COLO668 (cell line): Measurements from ENCODE around the gene STX5.
"Not testable (repeated sequence)": the region's sequence is repeated elsewhere in the genome, so short reads cannot be mapped to it uniquely, and the experiment has no call there.

Experiments used
- DNase-seq: peaks from one replicate; lab custom pipeline; 2025; ENCODE audit not compliant: unreplicated experiment; lab: John Stamatoyannopoulos, UW

Gene STX5, protein sequence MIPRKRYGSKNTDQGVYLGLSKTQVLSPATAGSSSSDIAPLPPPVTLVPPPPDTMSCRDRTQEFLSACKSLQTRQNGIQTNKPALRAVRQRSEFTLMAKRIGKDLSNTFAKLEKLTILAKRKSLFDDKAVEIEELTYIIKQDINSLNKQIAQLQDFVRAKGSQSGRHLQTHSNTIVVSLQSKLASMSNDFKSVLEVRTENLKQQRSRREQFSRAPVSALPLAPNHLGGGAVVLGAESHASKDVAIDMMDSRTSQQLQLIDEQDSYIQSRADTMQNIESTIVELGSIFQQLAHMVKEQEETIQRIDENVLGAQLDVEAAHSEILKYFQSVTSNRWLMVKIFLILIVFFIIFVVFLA

DNA sequence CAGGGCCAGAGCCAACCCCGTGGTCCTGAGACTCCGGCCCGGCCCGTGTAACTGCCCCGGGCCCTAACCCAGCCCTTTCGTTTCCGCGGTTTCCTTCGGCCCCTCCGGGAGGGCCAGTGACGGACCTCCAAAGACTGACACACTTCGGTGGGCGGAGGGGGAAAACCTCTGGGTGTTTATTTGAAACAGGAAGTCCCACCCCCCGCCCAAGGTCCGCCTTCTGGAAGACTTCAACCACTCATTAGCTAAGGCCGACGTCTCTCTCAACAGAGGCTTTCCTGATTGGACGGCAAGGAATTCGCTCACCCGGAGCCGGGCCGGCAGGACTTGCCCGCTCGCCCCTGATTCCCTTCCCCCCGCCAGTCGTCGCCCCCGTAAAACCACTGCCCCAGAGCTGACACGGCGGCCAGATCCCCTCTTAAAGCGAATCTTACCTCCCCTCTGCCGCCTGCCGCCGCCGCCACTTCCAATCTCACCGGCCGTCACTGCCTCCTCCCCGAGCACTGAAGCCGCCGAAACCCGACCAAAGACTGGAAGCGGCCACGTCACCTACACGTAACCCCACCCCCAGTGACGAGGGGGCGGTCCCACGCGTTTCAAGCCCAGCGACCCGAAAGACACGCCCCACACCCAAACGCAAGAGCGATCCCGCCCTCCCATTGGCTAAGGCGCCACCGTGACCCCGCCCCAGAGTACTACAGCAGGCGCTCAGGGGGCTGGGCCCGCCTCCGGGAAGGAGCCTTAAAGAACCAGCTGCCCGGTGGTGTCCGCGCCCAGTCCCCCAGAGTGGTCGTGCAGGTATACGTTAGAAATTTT, at the start of gene STX5:
TSS of gene STX5 (minus strand) at position 532 of the 816 bp plus-strand sequence. CDS start 808 bp downstream, outside the sequence.
- peak; percentile 99 for DNase-seq

DNA sequence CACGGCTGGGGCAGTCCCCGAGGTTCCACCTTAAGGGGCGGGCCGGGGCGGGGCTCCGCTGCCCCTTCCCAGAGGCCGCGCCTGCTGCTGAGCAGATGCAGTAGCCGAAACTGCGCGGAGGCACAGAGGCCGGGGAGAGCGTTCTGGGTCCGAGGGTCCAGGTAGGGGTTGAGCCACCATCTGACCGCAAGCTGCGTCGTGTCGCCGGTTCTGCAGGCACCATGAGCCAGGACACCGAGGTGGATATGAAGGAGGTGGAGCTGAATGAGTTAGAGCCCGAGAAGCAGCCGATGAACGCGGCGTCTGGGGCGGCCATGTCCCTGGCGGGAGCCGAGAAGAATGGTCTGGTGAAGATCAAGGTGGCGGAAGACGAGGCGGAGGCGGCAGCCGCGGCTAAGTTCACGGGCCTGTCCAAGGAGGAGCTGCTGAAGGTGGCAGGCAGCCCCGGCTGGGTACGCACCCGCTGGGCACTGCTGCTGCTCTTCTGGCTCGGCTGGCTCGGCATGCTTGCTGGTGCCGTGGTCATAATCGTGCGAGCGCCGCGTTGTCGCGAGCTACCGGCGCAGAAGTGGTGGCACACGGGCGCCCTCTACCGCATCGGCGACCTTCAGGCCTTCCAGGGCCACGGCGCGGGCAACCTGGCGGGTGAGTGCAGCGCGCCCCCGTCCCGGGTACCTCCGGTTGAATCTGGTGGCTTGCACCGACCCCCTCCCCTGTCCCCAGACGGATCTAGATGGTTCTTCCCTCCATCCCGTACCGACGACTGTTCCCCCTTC, 49.1 kb upstream of the STX5 start, which contains the start of gene SLC3A2:
TSS of gene SLC3A2 (plus strand) at position 94 of the 776 bp plus-strand sequence. CDS start at position 222, 128 bp downstream.
- DNase-seq, result peak; percentile 93

DNA sequence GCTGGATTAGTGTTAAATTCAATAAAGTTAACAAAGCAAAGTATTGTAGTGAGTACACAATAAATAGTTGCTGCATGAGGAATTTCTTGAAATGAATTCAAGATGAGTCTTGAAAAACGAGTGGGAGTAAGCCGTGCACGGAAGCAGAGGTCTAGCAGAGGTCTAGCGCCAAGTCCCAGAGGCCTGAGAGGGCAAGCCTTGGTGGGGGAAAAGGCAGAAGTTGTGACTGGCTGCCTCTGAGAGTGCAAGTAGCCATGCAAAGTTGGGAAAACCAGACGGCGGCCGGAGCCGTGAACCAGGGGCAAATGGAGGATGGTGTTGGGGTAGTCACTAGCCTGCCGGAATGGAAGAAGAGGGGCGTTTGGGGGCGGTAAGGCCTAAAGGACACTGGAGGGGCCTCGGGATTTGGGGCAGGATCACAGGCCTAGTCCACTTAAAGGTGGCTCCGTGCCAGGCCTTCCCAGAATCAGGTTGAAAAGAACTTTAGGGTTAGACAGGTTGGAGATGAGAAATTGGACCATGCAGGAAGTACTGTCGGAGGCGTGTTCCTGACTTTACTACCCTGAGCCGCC, 48.5 kb upstream of the STX5 start:
- DNase-seq, result no peak

DNA sequence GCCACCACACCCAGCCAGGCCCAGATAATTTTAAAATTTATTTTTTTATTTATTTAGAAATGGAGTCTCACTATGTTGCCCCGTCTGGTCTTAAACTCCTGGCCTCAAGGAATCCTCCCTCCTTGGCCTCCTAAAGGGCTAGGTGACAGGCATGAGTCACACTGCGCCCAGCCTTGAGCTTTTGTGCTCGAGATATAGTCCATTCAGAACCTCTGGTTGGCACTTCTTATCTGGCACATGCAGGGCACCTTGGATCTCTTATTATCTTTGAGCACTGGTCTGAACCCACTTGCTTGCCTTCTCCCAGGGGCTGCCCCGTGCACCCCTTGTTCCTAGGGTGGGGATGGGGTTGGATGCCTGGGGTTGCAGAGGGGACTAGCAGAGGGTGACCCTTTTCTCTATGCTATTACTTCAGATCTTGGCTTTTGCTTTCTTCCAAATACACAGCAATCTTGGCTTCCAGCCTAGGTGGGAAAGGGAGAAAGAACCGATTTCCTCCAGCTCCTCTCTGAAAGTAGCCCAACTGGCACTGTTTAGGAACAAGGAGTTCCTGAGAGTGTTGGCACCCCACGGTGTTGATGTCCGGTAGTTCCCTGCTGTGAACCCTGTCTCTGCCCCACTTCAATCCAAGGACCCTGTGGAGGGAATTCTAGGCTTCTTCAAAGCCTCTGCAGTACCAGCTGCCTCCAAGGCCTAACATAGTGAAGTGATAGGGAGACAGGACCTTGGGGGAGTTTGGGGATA, 47.6 kb upstream of the STX5 start:
- no peak for DNase-seq

DNA sequence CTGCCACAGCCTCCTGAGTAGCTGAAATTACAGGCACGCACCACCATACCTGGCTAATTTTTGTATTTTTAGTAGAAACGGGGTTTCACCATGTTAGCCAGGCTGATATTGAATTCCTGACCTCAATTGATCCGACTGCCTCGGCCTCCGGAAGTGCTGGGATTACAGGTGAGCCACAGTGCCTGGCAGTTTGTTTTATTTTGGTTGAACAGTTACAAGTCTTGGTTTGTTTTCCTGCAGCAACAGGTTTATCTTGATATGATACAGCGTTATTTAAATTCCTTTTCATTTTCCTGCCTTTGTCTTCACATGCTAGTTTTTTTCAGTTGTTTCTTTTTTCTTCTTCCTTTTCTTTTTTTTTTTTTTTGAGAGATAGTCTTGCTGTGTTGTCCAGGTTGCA, 44.9 kb upstream of the STX5 start:
- DNase-seq, result no peak

DNA sequence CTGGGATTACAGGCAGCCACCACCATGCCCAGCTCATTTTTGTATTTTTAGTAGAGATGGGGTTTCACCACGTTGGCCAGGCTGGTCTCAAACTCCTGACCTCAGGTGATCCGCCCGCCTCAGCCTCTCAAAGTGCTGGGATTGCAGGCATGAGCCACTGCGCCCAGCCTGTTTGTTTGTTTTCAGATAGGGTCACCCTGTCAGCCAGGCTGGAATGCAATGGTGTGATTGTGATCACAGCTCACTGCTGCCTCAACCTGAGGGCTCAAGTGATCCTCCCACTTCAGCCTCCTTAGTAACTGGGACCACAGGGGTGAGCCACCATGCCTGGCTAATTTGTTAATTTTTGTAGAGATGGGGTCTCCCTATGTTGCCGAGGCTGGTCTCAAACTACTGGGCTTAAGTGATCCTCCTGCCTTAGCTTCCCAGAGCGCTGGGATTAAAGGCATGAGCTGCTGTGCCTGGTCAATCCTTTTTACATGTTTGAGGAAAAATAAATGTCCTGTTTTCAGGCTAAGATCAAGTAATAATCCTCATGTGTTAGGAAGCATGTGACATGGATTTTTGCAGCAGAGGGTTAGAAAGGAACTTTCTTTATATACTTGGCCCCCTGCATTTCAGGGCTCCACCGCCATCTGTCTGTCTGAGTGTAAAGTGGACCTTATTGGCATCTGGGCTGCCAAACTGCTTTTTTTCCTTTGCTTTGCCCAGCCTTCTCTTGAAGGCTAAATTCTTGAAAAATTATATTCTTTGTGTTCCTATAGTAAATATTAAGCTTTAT, 44.0 kb upstream of the STX5 start:
- no peak for DNase-seq

DNA sequence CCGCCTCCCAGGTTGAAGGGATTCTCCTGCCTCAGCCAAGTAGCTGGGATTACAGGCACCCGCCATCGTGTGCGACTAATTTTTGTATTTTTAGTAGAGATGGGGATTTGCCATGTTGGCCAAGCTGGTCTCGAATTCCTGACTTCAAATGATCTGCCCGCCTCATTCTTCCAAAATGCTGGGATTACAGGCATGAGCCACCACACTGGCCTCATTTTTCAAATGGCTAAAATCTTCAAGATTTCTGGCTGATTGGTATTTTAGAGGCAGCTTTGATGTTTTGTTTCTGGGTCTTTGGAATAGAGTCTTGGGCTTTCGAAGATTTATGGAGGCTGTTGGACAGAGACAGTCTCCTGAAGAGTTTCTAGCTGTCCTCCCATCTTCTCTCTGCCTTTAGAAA, 43.0 kb upstream of the STX5 start:
- no peak for DNase-seq

DNA sequence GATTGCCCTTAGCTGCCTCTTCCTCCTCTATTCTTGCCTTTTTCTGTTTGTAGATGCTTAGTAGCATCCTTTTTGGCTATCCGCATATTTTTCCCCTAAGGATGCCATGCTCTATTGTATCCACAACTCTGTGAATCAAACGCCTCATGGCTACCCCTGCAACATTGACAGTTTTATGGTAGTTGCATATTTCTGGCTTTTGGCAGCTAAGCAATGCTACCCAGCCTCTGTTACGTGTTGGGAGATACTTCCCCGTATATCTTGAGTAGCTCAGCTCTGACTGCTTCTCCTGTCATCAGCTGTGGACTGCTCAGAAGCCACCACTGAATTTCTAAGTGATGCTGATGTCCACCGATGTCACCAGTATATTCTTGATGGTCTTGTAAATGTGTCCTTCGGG, 33.8 kb upstream of the STX5 start:
- DNase-seq, result no peak

DNA sequence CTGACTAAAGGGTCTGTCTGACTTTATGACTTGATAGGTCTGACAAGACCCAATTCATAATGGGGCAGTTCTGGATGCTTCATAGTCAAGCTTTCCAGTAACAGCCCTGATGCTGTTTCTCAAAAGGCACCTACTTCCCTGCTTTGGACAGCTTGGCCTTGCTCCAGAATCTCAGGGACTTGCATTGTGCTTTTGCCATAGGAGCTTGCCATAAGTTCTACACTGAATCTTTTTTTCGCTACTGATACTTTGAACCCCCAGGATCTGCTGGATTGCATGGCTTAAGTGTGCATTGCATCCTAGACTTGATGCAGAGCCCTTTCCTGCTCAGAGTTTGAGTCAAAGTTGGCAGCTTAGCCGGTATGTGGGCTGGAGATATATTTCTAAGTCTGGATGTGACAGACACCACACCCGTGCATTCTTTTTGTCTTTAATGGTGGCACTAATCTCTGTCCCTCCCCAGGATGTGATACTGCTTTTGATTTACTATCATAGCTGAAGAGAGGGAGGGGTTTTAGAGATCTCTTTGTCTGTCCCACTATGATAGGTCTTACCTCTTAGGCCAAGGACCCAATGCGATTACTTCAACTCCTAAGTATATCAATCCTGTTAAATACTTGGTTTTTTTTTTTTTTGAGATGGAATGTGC, 32.0 kb upstream of the STX5 start:
- DNase-seq, result no peak

DNA sequence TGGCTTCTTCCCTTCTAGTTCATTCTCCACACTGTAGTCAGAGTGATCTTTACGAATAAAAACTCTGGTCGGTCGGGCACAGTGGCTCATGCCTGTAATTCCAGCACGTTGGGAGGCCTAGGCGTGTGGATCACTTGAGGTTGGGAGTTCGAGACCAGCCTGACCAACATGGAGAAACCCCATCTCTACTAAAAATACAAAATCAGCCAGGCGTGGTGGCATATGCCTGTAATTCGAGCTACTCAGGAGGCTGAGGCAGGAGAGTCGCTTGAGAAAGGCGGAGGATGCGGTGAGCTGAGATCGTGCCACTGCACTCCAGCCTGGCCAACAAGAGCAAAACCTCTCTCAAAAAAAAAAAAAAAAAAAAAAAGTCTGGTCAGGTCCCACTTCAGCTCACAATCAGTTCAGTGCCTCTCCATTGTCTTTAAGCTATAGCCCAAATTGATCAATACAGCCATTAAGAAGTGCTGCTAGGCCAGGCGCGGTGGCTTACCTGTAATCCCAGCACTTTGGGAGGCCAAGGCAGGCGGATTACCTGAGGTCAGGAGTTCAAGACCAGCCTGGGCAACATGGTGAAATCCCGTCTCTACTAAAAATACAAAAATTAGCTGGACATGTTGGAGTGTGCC, 29.8 kb upstream of the STX5 start:
- DNase-seq, result not testable (repeated sequence)

DNA sequence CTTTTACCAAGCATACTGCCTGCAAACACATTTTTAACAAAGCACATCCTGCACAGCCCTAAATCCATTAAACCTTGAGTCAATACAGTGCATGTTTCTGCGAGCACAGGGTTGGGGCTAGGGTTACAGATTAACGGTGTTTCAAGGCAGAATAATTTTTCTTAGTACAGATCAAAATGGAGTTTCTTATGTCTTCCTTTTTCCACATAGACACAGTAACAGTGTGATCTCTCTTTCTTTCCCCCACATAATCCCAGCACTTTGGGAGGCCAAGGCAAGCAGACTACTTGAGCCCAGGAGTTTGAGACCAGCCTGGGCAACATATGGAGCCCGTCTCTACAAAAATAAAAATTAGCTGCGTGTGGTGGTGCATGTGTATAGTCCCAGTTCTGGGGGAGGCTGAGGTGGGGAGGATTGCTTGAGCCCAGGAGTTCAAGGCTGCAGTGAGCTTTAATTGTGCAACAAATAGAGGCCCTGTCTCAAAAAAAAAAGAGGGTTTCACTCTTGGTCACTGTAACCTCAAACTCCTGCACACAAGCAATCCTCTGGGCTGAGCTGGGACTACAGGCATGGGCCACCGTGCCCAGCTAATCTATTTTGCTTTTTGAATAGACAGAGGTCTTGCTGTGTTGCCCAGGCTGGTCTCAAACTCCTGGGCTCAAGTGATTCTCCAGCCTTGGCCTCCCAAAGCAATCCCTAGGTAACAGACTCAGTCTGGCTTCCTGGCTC, 29.1 kb upstream of the STX5 start:
- DNase-seq, result no peak

DNA sequence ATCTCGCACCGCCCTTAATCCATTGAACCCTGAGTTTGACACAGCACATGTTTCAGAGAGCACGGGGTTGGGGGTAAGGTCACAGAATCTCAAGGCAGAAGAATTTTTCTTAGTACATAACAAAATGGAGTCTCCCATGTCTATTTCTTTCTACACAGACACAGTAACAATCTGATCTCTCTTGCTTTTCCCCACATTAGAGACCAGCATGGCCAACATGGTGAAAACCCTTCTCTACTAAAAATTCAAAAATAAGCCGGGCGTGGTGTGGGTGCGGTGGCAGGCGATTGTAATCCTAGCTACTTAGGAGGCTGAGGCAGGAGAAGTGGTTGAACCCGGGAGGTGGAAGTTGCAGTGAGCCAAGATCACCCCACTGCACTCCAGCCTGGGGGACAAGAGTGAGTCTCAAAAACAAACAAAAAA, 27.4 kb upstream of the STX5 start:
- not testable (repeated sequence) for DNase-seq

DNA sequence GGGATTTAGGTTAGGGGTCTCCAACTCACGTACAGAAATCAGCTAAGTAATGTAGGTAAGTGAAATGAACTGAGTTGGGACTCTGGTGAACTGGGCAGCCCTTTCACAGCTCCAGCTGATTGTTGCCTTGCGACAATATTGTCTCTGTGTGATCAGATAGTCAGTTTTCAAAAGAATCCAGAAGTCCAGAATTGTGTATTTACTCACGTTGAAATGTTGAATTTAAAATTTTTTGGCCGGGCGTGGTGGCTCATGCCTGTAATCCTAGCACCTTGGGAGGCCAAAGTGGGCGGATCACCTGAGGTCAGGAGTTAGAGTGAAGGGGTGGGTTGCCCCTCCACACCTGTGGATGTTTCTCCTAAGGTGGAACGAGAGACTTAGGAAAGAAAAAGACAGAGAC, 26.4 kb upstream of the STX5 start:
- DNase-seq, result no peak

DNA sequence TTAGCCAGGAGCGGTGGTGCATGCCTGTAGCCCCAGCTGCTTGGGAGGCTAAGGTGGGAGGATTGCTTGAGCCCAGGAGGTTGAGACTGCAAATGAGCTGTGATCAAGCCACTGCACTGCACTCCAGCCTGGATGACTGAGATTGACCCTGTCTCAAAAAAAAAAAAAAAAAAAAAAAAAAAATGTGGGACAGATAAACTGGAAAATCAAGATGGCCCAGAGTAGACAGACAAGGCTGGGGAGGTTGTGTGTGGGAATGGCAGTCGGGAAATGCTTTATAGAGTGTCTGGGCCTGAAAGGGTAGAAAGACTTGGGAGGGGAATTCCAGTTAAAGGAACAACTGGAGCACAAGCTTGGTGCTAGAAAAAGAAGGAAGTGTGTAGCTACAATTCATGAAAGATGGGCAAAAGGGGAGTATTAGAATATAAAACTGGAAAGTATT, 25.7 kb upstream of the STX5 start:
- DNase-seq, result no peak

DNA sequence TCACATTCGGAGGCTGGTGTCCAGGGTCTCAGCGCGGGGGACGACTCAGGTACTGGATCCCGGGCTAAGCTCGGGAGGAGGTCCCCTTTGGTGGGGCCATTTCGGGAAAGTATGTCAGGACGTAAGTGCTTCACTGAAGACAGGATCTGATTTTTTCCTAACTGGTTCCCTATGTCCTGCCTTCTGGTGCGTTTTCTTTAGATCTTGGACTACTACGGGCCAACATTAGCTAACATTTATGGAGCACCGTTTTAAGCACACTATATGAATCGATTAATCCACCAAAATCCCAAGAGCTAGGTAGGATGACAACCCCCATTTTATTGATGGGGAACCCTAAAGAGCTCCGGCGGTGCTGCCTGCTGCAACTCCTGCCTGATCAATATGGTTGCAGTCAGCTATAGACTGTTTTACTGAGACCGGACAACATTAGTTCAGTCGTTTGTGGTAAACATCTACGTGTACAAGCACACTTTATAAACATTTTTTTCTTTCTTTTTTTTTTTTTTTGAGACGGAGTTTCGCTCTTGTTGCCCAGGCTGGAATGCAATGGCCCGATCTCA, 24.6 kb upstream of the STX5 start:
- no peak for DNase-seq

DNA sequence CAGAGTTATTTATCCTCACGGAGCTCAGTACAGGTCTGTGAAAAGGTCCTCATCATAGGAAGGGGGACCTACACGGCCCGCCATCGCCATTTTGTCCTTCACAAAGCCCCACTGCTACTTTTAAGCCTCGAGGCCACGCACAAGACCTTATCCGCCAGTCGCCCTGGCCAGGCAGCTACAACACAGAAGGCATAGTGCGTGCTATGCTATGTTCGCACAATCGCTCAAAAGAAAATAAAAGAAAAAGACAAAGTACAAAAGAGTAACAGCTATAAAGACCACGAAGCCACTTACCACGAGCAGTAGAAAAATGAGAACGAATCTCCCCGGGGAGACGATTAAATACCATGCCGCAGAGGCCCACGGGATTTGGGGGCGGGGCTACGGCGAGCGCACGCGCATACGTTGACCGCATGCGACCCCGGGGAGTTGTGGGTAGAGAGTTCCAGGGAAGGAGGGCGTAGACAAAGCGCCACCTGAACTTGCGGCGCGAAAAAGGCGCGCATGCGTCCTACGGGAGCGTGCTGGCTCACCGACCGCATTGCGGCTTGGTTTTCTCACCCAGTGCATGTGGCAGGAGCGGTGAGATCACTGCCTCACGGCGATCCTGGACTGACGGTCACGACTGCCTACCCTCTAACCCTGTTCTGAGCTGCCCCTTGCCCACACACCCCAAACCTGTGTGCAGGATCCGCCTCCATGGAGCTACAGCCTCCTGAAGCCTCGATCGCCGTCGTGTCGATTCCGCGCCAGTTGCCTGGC, 23.9 kb upstream of the STX5 start:
- peak; percentile 97 for DNase-seq
